K562 (cell line): ENCODE measurements around the gene SLCO3A1. TPM values are rescaled to one million over a fixed set of nuclear protein-coding genes. Genes with fewer than 3 reads are reported as not detected.

Experiments
- ATAC-seq: fragments of 200-7000 bp; cut with Tn5 transposase; 3 replicates; pipeline ENCODE4 v1.9.1; 2020; ENCODE audit warnings: moderate library complexity
- BruUV-seq: library from RNA; stranded (reverse); fragments of 400-500 nt; replicated peaks from 2 replicates; lab custom pipeline; 2021; lab: Mats Ljungman, UMichigan
- CTCF ChIA-PET: fragments of 300-600 bp; formaldehyde crosslinking; extraction: SDS; loops from one replicate; lab custom pipeline; 2021; ENCODE audit warnings: low intra/inter-chr PET ratio; lab: Yijun Ruan, JAX
- POLR2A ChIA-PET: fragments of 300-600, 350-650 bp; sonication (Branson Sonifier 250); formaldehyde crosslinking; extraction: SDS; loops from one replicate; lab custom pipeline; 2021; ENCODE audit warnings: antibody characterized with exemption, inconsistent platforms; lab: Yijun Ruan, JAX
- DNase-seq, 4 experiments: peaks; one replicate each; pipeline versions ENCODE4 v3.0.0 to v3.0.0-alpha.2; 2011 to 2018; ENCODE audit warnings: low spot score in 3 of 4, mixed read lengths in 3 of 4; ENCODE audit errors: extremely low read depth in 1 of 4
- FAIRE-seq: peaks from 2 replicates; lab custom pipeline; 2011; peaks lifted over from hg19 to GRCh38; lab: Jason Lieb, UNC
- H2AFZ ChIP-seq: 2 replicates; pipeline ENCODE4 v1.6.0; 2011; ENCODE audit warnings: low read depth, low read length, control low read depth, inconsistent platforms
- H3K27ac ChIP-seq: fragments of 200-600 bp; 3 replicates; pipeline ENCODE4 v1.8.0; 2011; ENCODE audit warnings: low read depth, mild to moderate bottlenecking, control low read depth, inconsistent platforms, low read length, moderate library complexity, mixed read lengths; ENCODE audit errors: extremely low read depth
- H3K27me3 ChIP-seq, 2 experiments: fragments of 300-600 bp in 1 of 2; 2 replicates in 1 of 2; 3 replicates in 1 of 2; pipeline versions ENCODE4 v1.6.0 to v1.8.0; 2011; ENCODE audit warnings: inconsistent platforms in 2 of 2, low read length in 2 of 2, mild to moderate bottlenecking in 1 of 2, mixed read lengths in 1 of 2, moderate library complexity in 1 of 2; ENCODE audit not compliant: control insufficient read depth in 2 of 2, insufficient read depth in 2 of 2
- H3K36me3 ChIP-seq: fragments of 300-600 bp; 3 replicates; pipeline ENCODE4 v1.8.0; 2011; ENCODE audit warnings: mild to moderate bottlenecking, low read length, inconsistent platforms; ENCODE audit not compliant: control insufficient read depth, insufficient read depth
- H3K4me1 ChIP-seq, 2 experiments: fragments of 200-600 bp in 1 of 2; replicated peaks in 1 of 2; 2 replicates in 1 of 2; 3 replicates in 1 of 2; pipeline versions ENCODE4 v1.5.1 to v1.8.0; 2011; ENCODE audit warnings: inconsistent platforms in 2 of 2, low read length in 2 of 2, mild to moderate bottlenecking in 1 of 2, mixed read lengths in 1 of 2, moderate library complexity in 1 of 2; ENCODE audit not compliant: control insufficient read depth in 2 of 2, insufficient read depth in 2 of 2
- H3K4me2 ChIP-seq: 2 replicates; pipeline ENCODE4 v1.6.1; 2011; ENCODE audit warnings: low read length, control low read depth, inconsistent platforms, mixed read lengths; ENCODE audit not compliant: insufficient read depth
- H3K4me3 ChIP-seq: fragments of 200-600 bp; sonication (generic), shearing (Covaris generic); 2 replicates; pipeline ENCODE4 v1.5.1; 2016; ENCODE audit warnings: control low read depth, inconsistent platforms
- H3K79me2 ChIP-seq: fragments of 200-600 bp; 3 replicates; pipeline ENCODE4 v1.8.0; 2011; ENCODE audit warnings: low read length, inconsistent platforms; ENCODE audit not compliant: control insufficient read depth, insufficient read depth
- H3K9ac ChIP-seq, 2 experiments: 2 replicates each; pipeline versions ENCODE4 v1.6.0 to v1.6.1; 2011; ENCODE audit warnings: low read depth in 2 of 2, low read length in 2 of 2, control low read depth in 1 of 2, inconsistent platforms in 1 of 2, mild to moderate bottlenecking in 1 of 2, mixed read lengths in 1 of 2; ENCODE audit not compliant: insufficient read depth in 1 of 2
- H3K9me1 ChIP-seq: one replicate; pipeline ENCODE4 v1.6.0; 2011; ENCODE audit warnings: inconsistent platforms, mild to moderate bottlenecking, low read length, moderate library complexity; ENCODE audit not compliant: control insufficient read depth, insufficient read depth
- H3K9me3 ChIP-seq: replicated peaks from 2 replicates; pipeline ENCODE4 v1.5.1; 2011; ENCODE audit warnings: low read depth, low read length, inconsistent platforms; ENCODE audit not compliant: control insufficient read depth, insufficient read depth
- H4K20me1 ChIP-seq: replicated peaks from 2 replicates; pipeline ENCODE4 v1.6.1; 2011; ENCODE audit warnings: low read length, inconsistent platforms, mixed read lengths; ENCODE audit not compliant: control insufficient read depth, insufficient read depth
- CTCF ChIP-seq, 3 experiments: IDR thresholded peaks in 2 of 3; conservative IDR thresholded peaks in 1 of 3; 2 replicates each; pipeline ENCODE4 v1.5.1; 2011 to 2012; ENCODE audit warnings: low read length in 3 of 3, mild to moderate bottlenecking in 3 of 3, control low read depth in 2 of 3, improper control_type of control experiment in 1 of 3, inconsistent platforms in 1 of 3, low read depth in 1 of 3, mixed read lengths in 1 of 3, moderate library complexity in 1 of 3; ENCODE audit not compliant: insufficient read depth in 2 of 3
- GTF2F1 ChIP-seq: IDR thresholded peaks from 2 replicates; pipeline ENCODE4 v1.6.1; 2011; ENCODE audit warnings: low read depth, low read length, improper control_type of control experiment
- HNRNPUL1 ChIP-seq: fragments of 200-400 bp; formaldehyde crosslinking; IDR thresholded peaks from 2 replicates; pipeline ENCODE4 v1.6.1; 2017; ENCODE audit warnings: low read length
- MAFG ChIP-seq: fragments of 450-650 bp; conservative IDR thresholded peaks from 2 replicates; pipeline ENCODE4 v1.6.1; 2016; ENCODE audit warnings: missing genetic modification characterization, missing compliant biosample characterization
- MEF2D ChIP-seq: conservative IDR thresholded peaks from 2 replicates; pipeline ENCODE4 v1.6.1; 2016; ENCODE audit warnings: low read depth, missing genetic modification characterization, missing compliant biosample characterization
- MLLT1 ChIP-seq, 2 experiments: fragments of 450-650 bp; IDR thresholded peaks; 2 replicates each; pipeline ENCODE4 v1.6.1; 2016
- MTA1 ChIP-seq: fragments of 450-650 bp; IDR thresholded peaks from 2 replicates; pipeline ENCODE4 v1.6.1; 2017; ENCODE audit warnings: borderline replicate concordance
- NCOR1 ChIP-seq: fragments of 450-650 bp; IDR thresholded peaks from 2 replicates; pipeline ENCODE4 v1.6.1; 2016; ENCODE audit warnings: mild to moderate bottlenecking, moderate library complexity
- NFIC ChIP-seq: fragments of 450-650 bp; IDR thresholded peaks from 2 replicates; pipeline ENCODE4 v1.6.1; 2017; ENCODE audit warnings: mild to moderate bottlenecking, inconsistent platforms
- PURB ChIP-seq: sonication (generic); formaldehyde crosslinking; IDR thresholded peaks from 2 replicates; pipeline ENCODE4 v1.9.0; 2021; ENCODE audit warnings: low read depth, mild to moderate bottlenecking, missing genetic modification reagents
- SMC3 ChIP-seq: conservative IDR thresholded peaks from 2 replicates; pipeline ENCODE4 v1.6.1; 2011; ENCODE audit warnings: low read depth, low read length, improper control_type of control experiment; ENCODE audit not compliant: insufficient read depth
- ZBTB7A ChIP-seq: IDR thresholded peaks from 2 replicates; pipeline ENCODE4 v1.6.1; 2011; ENCODE audit warnings: low read depth, mild to moderate bottlenecking, low read length, moderate library complexity, borderline replicate concordance; ENCODE audit not compliant: control insufficient read depth
- ZNF253 ChIP-seq: fragments of 250-450 bp; sonication (Bioruptor Pico); conservative IDR thresholded peaks from 2 replicates; pipeline ENCODE4 v1.6.1; 2021; ENCODE audit warnings: mild to moderate bottlenecking
- ZNF507 ChIP-seq: conservative IDR thresholded peaks from 2 replicates; pipeline ENCODE4 v1.6.1; 2017; ENCODE audit warnings: missing genetic modification characterization, missing compliant biosample characterization
- ZNF589 ChIP-seq: fragments of 200-800 bp; sonication (Bioruptor generic); IDR thresholded peaks from 2 replicates; pipeline ENCODE4 v1.6.1; 2016; ENCODE audit warnings: low read depth, missing genetic modification characterization, missing compliant biosample characterization
- WGBS: fragments of 100-300 bp; shearing (Covaris generic); methylation state at CpG from one replicate; pipeline ENCODE4 v1.1.6; 2016; ENCODE audit warnings: low coverage, mixed read lengths; ENCODE audit not compliant: insufficient coverage; ENCODE audit errors: missing lambda C conversion rate; 5-methylcytosine and 5-hydroxymethylcytosine counted together
- in situ Hi-C: fragments of 300-500 bp; cut with MboI; formaldehyde crosslinking; loops from 4 replicates; pipeline ENCODE4 v1.15.0; 2018; ENCODE audit warnings: inconsistent platforms, mixed read lengths
- intact Hi-C: fragments of 100-400 bp; cut with micrococcal nuclease; formaldehyde crosslinking; loops from 2 replicates; pipeline ENCODE4 v1.14.2; 2022
- polyA plus RNA-seq, 8 experiments: library from polyadenylated mRNA; depleted of rRNA in 4 of 8; stranded (reverse) in 5 of 8; unstranded in 3 of 8; fragments of >200 nt; fragmentation: Nextera tagmentation in 2 of 8; fragmentation: Illumina TruSeq in 1 of 8; extraction: Ambion mirVana in 2 of 8; extraction: Trizol in 1 of 8; gene quantifications; 2 replicates each; pipeline versions ENCODE4 v1.2.1 to v1.2.3, GENCODE V29; 2011 to 2014; ENCODE audit warnings: inconsistent platforms in 1 of 8, missing spikeins in 1 of 8
- total RNA-seq, 7 experiments: library from RNA; depleted of rRNA in 6 of 7; stranded (reverse); fragments of >200 nt in 6 of 7; fragmentation: Illumina TruSeq in 2 of 7; extraction: Trizol in 2 of 7; gene quantifications; 2 replicates each; pipeline versions ENCODE4 v1.2.1 to v1.2.3, GENCODE V29; 2011 to 2021; ENCODE audit warnings: low replicate concordance in 1 of 7
- TF ChIP-seq, protein P1 (sequence below): sonication (generic); formaldehyde crosslinking; IDR thresholded peaks from 2 replicates; pipeline ENCODE4 v1.8.0; 2022; ENCODE audit warnings: mild to moderate bottlenecking, missing genetic modification reagents

Gene SLCO3A1
- total and polyA plus RNA-seq, 9 of the 15 experiments (the other 6 are each of a cell fraction or from before 2014, with no cell fraction given): 0.01 to 0.84 (median 0.06) TPM; not detected in 3

- TF ChIP-seq CTCF (IDR thresholded peaks at IDR 0.05 in 2 of 3, conservative IDR thresholded peaks at IDR 0.05 in 1 of 3; ENCODE audit: insufficient read depth in 2 of 3, low read depth in 1 of 3, low read length in 3 of 3) (peak; percentile 68 to 84 (median 81)), ZNF507 (tag) (no peak), SMC3 (peak; percentile 63)
- TF ChIP-seq, all 486 proteins: peak for 5
These were observed 244.1 kb downstream of the SLCO3A1 start (continued) for GRCh38 chr15:92097474-92098178.

DNA sequence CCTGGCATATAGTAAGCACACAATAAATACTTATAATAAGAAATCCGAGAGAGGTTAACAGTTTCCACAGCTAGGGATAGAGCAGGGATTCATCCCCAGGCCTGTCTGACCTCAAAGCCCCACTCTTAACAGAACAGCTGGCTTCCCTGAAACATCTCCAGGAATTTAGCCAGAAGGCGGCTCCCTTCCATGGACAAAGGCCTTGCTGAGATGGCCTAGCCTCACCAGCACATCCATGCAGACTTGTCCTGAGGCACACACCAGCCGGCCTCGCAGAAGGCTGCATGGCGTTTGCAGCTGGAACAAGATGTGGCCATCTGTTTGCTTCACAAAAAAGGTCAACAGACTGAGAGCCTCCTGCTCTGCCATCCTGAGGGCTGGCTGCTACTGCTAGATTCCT lies 245.4 kb downstream of the SLCO3A1 start:
- H3K9me3 ChIP-seq: no peaks in the 10 kb centered on the region
- in situ Hi-C loops (loop anchor here (10.0 kb wide), 1 partner anchor 286 kb away; no protein-coding TSS in a partner anchor), intact Hi-C loops (loop anchor here (5.0 to 10.0 kb wide), 3 partner anchors 128 to 586 kb away; no protein-coding TSS in a partner anchor)
- no peak overlapping the region for H3K27ac ChIP-seq
- no peaks in the 10 kb centered on the region for H3K36me3 ChIP-seq
- no peak overlapping the region for H3K9ac ChIP-seq
- FAIRE-seq: no peak
- H3K9me1 ChIP-seq: no peaks in the 10 kb centered on the region
- H3K4me3 ChIP-seq: no peak overlapping the region
- H3K4me2 ChIP-seq: no peak overlapping the region
- no peaks in the 10 kb centered on the region for H3K79me2 ChIP-seq
- WGBS: 0% methylated on average over 5 of the region's 5 CpGs
- no peaks in the 10 kb centered on the region; the same call in 1 of the 2 replicates for H4K20me1 ChIP-seq
- POLR2A ChIA-PET: no interaction called here
- no peak overlapping the region for H2AFZ ChIP-seq
- H3K4me1 ChIP-seq: no peaks in the 10 kb centered on the region
- DNase-seq: no peak
- peaks cover 0 to 14% of the 10 kb centered on the region in 2 experiments; a peak in 2 of 5 replicates for H3K27me3 ChIP-seq
- no TSS peak for BruUV-seq
- CTCF ChIA-PET: interaction anchor here (1.2 kb wide), 1 partner anchor 615 kb away, joined by 3 read pairs; no protein-coding TSS in a partner anchor
- no peak for ATAC-seq
- no peak for TF ChIP-seq MLLT1 (IDR thresholded peaks at IDR 0.05)
- TF ChIP-seq MAFG: no peak
- no peak for TF ChIP-seq MEF2D (tag)
- TF ChIP-seq MTA1: no peak
- TF ChIP-seq PURB: no peak
- no peak for TF ChIP-seq NCOR1
- no peak for TF ChIP-seq ZBTB7A
- no peak for TF ChIP-seq GTF2F1
- TF ChIP-seq ZNF589 (CRISPR knock-in tag): no peak
- TF ChIP-seq, protein P1, sequence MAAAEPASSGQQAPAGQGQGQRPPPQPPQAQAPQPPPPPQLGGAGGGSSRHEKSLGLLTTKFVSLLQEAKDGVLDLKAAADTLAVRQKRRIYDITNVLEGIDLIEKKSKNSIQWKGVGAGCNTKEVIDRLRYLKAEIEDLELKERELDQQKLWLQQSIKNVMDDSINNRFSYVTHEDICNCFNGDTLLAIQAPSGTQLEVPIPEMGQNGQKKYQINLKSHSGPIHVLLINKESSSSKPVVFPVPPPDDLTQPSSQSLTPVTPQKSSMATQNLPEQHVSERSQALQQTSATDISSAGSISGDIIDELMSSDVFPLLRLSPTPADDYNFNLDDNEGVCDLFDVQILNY (CRISPR knock-in tag): no peak
- TF ChIP-seq HNRNPUL1: no peak
- no peak for TF ChIP-seq ZNF253 (CRISPR knock-in tag)
- TF ChIP-seq NFIC: no peak
